SU-DHL-6 (cell line): ENCODE data around the gene PANK3.
"Not testable (repeated sequence)": the region's sequence is repeated elsewhere in the genome, so short reads cannot be mapped to it uniquely, and the experiment has no call there.

Experiments used
- H2AFZ ChIP-seq: fragments of 200-600 bp; sonication (generic); 2 replicates; pipeline ENCODE4 v1.6.1; 2014; ENCODE audit warnings: low read depth, mild to moderate bottlenecking, moderate library complexity, mixed read lengths, antibody characterized with exemption, low read length; ENCODE audit not compliant: severe bottlenecking
- H3F3A ChIP-seq: fragments of 200-600 bp; shearing (Covaris generic); 2 replicates; pipeline ENCODE4 v1.6.0; 2016; ENCODE audit warnings: antibody characterized with exemption, mild to moderate bottlenecking; ENCODE audit not compliant: insufficient read depth
- H3K27ac ChIP-seq: fragments of 200-600 bp; sonication (generic); 2 replicates; pipeline ENCODE4 v1.5.1; 2016; ENCODE audit warnings: low read depth, mild to moderate bottlenecking, low read length, moderate library complexity, mixed read lengths
- H3K27me3 ChIP-seq: fragments of 200-600 bp; sonication (generic), shearing (Covaris generic); 2 replicates; pipeline ENCODE4 v1.6.0; 2014; ENCODE audit warnings: mild to moderate bottlenecking, low read length
- H3K36me3 ChIP-seq: fragments of 200-600 bp; sonication (generic); 2 replicates; pipeline ENCODE4 v1.6.1; 2014; ENCODE audit warnings: mild to moderate bottlenecking, low read length, mixed read lengths
- H3K4me2 ChIP-seq: fragments of 300-600, 200-600 bp; shearing (Covaris generic), sonication (generic); 2 replicates; pipeline ENCODE4 v1.6.0; 2014; ENCODE audit warnings: low read length, low read depth, mild to moderate bottlenecking; ENCODE audit not compliant: poor library complexity, severe bottlenecking
- H3K4me3 ChIP-seq: fragments of 200-600 bp; sonication (generic); 2 replicates; pipeline ENCODE4 v1.5.1; 2014; ENCODE audit warnings: antibody characterized with exemption, low read length, mild to moderate bottlenecking, mixed read lengths; ENCODE audit not compliant: insufficient read depth, poor library complexity, severe bottlenecking
- H3K79me2 ChIP-seq: fragments of 200-600 bp; sonication (generic); 2 replicates; pipeline ENCODE4 v1.6.1; 2014; ENCODE audit warnings: mild to moderate bottlenecking, low read length, moderate library complexity; ENCODE audit not compliant: insufficient read depth
- H3K9ac ChIP-seq: fragments of 200-600 bp; sonication (generic); 2 replicates; pipeline ENCODE4 v1.7.0; 2014; ENCODE audit warnings: mild to moderate bottlenecking, low read length
- H3K9me2 ChIP-seq: fragments of 200-600 bp; sonication (generic); replicated peaks from 2 replicates; pipeline ENCODE4 v1.6.1; 2014; ENCODE audit warnings: low read length; ENCODE audit not compliant: insufficient read depth
- H3K9me3 ChIP-seq: fragments of 200-600 bp; sonication (generic); 2 replicates; pipeline ENCODE4 v1.6.1; 2014; ENCODE audit warnings: low read length, mixed read lengths; ENCODE audit not compliant: insufficient read depth
- H4K20me1 ChIP-seq: fragments of 200-600 bp; sonication (generic); 2 replicates; pipeline ENCODE4 v1.6.1; 2014; ENCODE audit warnings: low read depth, mild to moderate bottlenecking, antibody characterized with exemption, low read length, moderate library complexity, mixed read lengths
- EZH2phosphoT487 ChIP-seq: fragments of 200-600 bp; sonication (generic), shearing (Covaris generic); conservative IDR thresholded peaks from 2 replicates; pipeline ENCODE4 v1.6.1; 2018; ENCODE audit warnings: mild to moderate bottlenecking, antibody characterized with exemption, low read length, moderate library complexity, mixed read lengths
- TF ChIP-seq, protein P1 (sequence below): fragments of 200-600 bp; sonication (generic); IDR thresholded peaks from one replicate; pipeline ENCODE4 v1.5.1; 2017; ENCODE audit warnings: antibody characterized with exemption, mild to moderate bottlenecking, low read length, moderate library complexity; ENCODE audit not compliant: insufficient read depth, poor library complexity, severe bottlenecking

The PANK3 gene

DNA sequence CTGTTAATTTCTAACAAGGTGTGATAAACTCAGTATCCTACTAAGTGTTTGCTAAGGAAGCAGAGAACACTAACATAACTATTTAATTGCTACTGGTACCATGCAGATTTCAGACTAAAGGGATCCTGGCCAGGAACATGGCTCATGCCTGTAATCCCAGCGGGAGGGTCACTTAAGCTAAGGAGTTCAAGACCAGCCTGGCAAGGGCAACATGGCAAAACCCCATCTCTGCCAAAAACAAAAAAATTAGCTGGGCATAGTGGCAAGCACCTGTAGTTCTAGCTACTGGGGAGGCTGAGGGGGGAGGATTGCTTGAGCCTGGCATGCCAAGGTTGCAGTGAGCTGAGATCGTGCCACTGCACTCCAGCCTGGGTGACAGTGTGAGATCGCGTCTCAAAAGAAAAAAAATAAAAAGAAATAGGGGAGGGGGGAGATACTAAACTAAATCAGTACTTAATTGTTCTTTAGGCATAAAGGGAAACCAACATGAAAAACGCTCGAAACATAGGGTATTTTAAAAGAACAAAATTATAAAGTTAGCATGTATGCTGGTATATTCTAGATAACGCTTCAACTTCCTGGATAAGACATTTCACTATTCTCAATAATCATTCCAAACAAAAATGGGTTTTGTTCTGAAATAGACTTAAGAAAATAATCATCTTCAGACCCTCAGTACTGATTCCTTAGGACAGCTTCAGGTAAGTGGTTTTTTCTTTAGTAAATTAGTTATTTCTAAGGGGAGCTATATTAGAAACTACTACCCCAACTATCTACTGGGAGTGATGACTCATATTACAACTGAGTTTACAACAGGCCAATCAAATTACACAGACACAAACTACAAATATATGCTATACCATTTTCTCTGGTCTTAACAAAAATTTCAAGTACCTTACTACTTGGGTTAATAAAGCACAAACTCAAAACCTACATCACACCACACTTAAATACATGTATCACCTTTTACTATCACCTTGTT lies 3.5 kb downstream of the PANK3 start:
- Histone ChIP-seq H3K9ac (no peak overlapping the region), H3K9me3 (no peaks in the 10 kb centered on the region), H3K79me2 (peaks cover 79% of the 10 kb centered on the region), H3K36me3 (peaks cover 26% of the 10 kb centered on the region), H3K4me2 (peak overlapping the region; percentile 33), H3K4me3 (no peak overlapping the region), H3K9me2 (no peaks in the 10 kb centered on the region), H3F3A (peaks cover 4% of the 10 kb centered on the region; the same call in 1 of the 2 replicates), H3K27me3 (no peaks in the 10 kb centered on the region), H2AFZ (no peak overlapping the region), H4K20me1 (peaks cover 49% of the 10 kb centered on the region), H3K27ac (no peak overlapping the region)
- TF ChIP-seq, protein P1, sequence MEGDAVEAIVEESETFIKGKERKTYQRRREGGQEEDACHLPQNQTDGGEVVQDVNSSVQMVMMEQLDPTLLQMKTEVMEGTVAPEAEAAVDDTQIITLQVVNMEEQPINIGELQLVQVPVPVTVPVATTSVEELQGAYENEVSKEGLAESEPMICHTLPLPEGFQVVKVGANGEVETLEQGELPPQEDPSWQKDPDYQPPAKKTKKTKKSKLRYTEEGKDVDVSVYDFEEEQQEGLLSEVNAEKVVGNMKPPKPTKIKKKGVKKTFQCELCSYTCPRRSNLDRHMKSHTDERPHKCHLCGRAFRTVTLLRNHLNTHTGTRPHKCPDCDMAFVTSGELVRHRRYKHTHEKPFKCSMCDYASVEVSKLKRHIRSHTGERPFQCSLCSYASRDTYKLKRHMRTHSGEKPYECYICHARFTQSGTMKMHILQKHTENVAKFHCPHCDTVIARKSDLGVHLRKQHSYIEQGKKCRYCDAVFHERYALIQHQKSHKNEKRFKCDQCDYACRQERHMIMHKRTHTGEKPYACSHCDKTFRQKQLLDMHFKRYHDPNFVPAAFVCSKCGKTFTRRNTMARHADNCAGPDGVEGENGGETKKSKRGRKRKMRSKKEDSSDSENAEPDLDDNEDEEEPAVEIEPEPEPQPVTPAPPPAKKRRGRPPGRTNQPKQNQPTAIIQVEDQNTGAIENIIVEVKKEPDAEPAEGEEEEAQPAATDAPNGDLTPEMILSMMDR: no peak
- TF ChIP-seq EZH2phosphoT487: no peak

DNA sequence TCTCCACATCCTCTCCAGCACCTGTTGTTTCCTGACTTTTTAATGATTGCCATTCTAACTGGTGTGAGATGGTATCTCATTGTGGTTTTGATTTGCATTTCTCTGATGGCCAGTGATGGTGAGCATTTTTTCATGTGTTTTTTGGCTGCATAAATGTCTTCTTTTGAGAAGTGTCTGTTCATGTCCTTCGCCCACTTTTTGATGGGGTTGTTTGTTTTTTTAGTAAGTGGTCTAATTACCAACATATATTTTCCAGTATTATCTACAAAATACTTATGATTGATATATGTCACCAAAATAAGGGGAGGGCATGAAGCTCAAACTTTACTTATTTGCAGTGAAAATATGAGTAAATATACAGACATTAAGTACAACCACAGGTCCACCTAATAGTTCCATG lies 5.0 kb downstream of the PANK3 start:
- H3K27ac ChIP-seq, H3K4me2 ChIP-seq, H3K9me3 ChIP-seq, H3K9me2 ChIP-seq, H3K9ac ChIP-seq, H2AFZ ChIP-seq, H3K4me3 ChIP-seq, H3K27me3 ChIP-seq, H3F3A ChIP-seq: not testable (repeated sequence)
- H4K20me1 ChIP-seq: peaks cover 58% of the 10 kb centered on the region
- H3K79me2 ChIP-seq: peaks cover 93% of the 10 kb centered on the region
- peaks cover 28% of the 10 kb centered on the region for H3K36me3 ChIP-seq

DNA sequence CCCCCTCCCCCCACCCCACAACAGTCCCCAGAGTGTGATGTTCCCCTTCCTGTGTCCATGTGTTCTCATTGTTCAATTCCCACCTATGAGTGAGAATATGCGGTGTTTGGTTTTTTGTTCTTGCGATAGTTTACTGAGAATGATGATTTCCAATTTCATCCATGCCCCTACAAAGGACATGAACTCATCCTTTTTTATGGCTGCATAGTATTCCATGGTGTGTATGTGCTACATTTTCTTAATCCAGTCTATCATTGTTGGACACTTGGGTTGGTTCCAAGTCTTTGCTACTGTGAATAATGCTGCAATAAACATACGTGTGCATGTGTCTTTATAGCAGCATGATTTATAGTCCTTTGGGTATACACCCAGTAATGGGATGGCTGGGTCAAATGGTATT lies 5.5 kb downstream of the PANK3 start:
- H3K4me2 ChIP-seq, H3K9me3 ChIP-seq, H2AFZ ChIP-seq, H3K9me2 ChIP-seq, H3K9ac ChIP-seq, H3K27ac ChIP-seq, H3F3A ChIP-seq, H3K27me3 ChIP-seq, H3K4me3 ChIP-seq: not testable (repeated sequence)
- H3K79me2 ChIP-seq: peaks cover 92% of the 10 kb centered on the region
- H3K36me3 ChIP-seq: peaks cover 28% of the 10 kb centered on the region
- peaks cover 57% of the 10 kb centered on the region for H4K20me1 ChIP-seq

DNA sequence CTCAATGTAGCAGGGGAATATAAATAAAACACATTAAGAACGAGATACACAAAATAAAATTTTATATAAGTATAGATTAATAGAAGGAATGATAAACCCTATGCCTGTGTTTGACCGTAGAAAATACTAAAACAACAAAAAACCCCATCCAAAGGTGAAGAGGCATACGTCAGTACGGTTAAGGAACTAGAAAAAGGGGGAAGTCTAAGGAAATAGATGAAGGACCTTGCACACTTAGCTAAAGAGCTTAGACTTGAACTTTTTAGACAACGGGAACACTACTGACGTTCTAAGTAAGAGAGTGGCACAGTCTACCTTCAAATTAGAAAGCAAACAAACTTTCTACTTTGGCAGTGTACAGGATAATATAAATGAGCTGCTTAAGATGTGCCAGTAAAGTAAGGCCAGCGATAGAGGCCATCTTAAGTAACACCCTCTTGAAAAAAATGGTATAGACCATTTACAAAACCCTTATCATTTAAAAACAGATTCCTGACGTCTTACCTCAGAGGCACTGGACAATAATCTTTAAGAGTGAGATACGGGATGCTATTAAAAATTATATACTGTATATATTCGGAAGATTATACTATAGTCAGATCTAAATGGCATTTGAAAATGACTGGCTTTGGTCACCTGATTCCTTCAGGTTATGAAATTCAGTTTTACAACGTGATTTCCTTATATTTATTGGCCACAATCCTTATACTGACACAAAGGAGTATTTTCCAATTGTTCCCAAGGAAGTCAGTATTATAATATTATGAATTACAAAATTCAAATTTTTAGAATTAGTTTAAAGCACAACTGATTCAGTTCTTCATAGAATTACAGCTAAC lies 8.5 kb downstream of the PANK3 start:
- Histone ChIP-seq H3K4me3 (no peak overlapping the region), H3F3A (peaks cover 4% of the 10 kb centered on the region; the same call in 1 of the 2 replicates), H3K9me2 (no peaks in the 10 kb centered on the region), H4K20me1 (peaks cover 52% of the 10 kb centered on the region), H3K36me3 (peaks cover 36% of the 10 kb centered on the region), H3K9ac (no peak overlapping the region), H2AFZ (no peak overlapping the region), H3K9me3 (no peaks in the 10 kb centered on the region), H3K27ac (no peak overlapping the region), H3K4me2 (no peak overlapping the region), H3K27me3 (no peaks in the 10 kb centered on the region), H3K79me2 (peaks cover 92% of the 10 kb centered on the region)
- TF ChIP-seq, protein P1: no peak
- TF ChIP-seq EZH2phosphoT487: no peak
